Prostate gland (tissue), 2 donors: Measurements from ENCODE around the gene SEPHS1.

Experiments used
- CTCF ChIP-seq, 4 experiments: fragments of 200-600 bp in 2 of 4; fragments of 450-650 bp in 2 of 4; sonication (generic) in 2 of 4; IDR thresholded peaks; 1 replicate in 3 of 4; 2 replicates in 1 of 4; pipeline ENCODE4 v1.5.1; 2016 to 2019; ENCODE audit warnings: antibody characterized with exemption in 4 of 4, mild to moderate bottlenecking in 2 of 4, moderate library complexity in 2 of 4
- POLR2A ChIP-seq: fragments of 450-650 bp; IDR thresholded peaks from one replicate; pipeline ENCODE4 v1.6.1; 2016; ENCODE audit warnings: antibody characterized with exemption, mild to moderate bottlenecking
- POLR2AphosphoS5 ChIP-seq: sonication (generic); formaldehyde crosslinking; IDR thresholded peaks from one replicate; pipeline ENCODE4 v1.6.1; 2017; ENCODE audit warnings: antibody characterized with exemption

- no peak for TF ChIP-seq CTCF (IDR thresholded peaks at IDR 0.05)
- TF ChIP-seq POLR2A = no peak
- TF ChIP-seq POLR2AphosphoS5 = no peak
These were observed 13.5 kb downstream of the SEPHS1 start for GRCh38 chr10:13334556-13334955.
